GM12891 (cell line): ENCODE results near the gene GIT1.

Experiments used
- PAX5 ChIP-seq: IDR thresholded peaks from 2 replicates; pipeline ENCODE4 v1.6.1; 2011; ENCODE audit warnings: low read length, moderate library complexity, mild to moderate bottlenecking; ENCODE audit not compliant: insufficient read depth, severe bottlenecking
- POLR2A ChIP-seq: IDR thresholded peaks from 2 replicates; pipeline ENCODE4 v1.6.1; 2011; ENCODE audit warnings: low read depth, low read length, control low read depth
- POLR2AphosphoS5 ChIP-seq: IDR thresholded peaks from 2 replicates; pipeline ENCODE4 v1.6.1; 2011; ENCODE audit warnings: low read depth, low read length, control low read depth
- POU2F2 ChIP-seq: IDR thresholded peaks from 2 replicates; pipeline ENCODE4 v1.6.1; 2011; ENCODE audit warnings: low read depth, mild to moderate bottlenecking, control low read depth, low read length, moderate library complexity
- SPI1 ChIP-seq: IDR thresholded peaks from 2 replicates; pipeline ENCODE4 v1.6.1; 2011; ENCODE audit warnings: low read depth, low read length, control low read depth
- TAF1 ChIP-seq: IDR thresholded peaks from 2 replicates; pipeline ENCODE4 v1.6.1; 2011; ENCODE audit warnings: low read depth, low read length, control low read depth

GRCh38 chr17:29621751-29622194 lies 32.3 kb upstream of the GIT1 start:
- TF ChIP-seq POLR2A (no peak), POLR2AphosphoS5 (no peak), TAF1 (no peak), PAX5 (no peak), SPI1 (no peak), POU2F2 (no peak)
